SK-N-SH (cell line): ENCODE data around the gene ERC1.

Source experiments
- CHD2 ChIP-seq: fragments of 150-350 bp; IDR thresholded peaks from 2 replicates; pipeline ENCODE4 v1.6.1; 2018; ENCODE audit warnings: low read length; ENCODE audit not compliant: partially characterized antibody
- EP300 ChIP-seq, 2 experiments: IDR thresholded peaks; 2 replicates each; pipeline versions ENCODE4 v1.4.0 to v1.6.1; 2012; ENCODE audit warnings: borderline replicate concordance in 1 of 2, low read depth in 1 of 2, low read length in 1 of 2
- FOSL2 ChIP-seq: IDR thresholded peaks from 2 replicates; pipeline ENCODE4 v1.4.0; 2012; ENCODE audit warnings: low read depth, mild to moderate bottlenecking, moderate library complexity, borderline replicate concordance
- RAD21 ChIP-seq: IDR thresholded peaks from 2 replicates; pipeline ENCODE4 v1.6.1; 2012; ENCODE audit warnings: mild to moderate bottlenecking, low read length
- RXRA ChIP-seq: IDR thresholded peaks from 2 replicates; pipeline ENCODE4 v1.4.0; 2012; ENCODE audit warnings: low read depth, mild to moderate bottlenecking, borderline replicate concordance
- SIN3A ChIP-seq: IDR thresholded peaks from 2 replicates; pipeline ENCODE4 v1.6.1; 2012; ENCODE audit warnings: low read depth, mild to moderate bottlenecking, low read length, moderate library complexity, borderline replicate concordance
- TAF1 ChIP-seq: IDR thresholded peaks from 2 replicates; pipeline ENCODE4 v1.6.1; 2012; ENCODE audit warnings: low read depth, mild to moderate bottlenecking, low read length, moderate library complexity, borderline replicate concordance
- TCF12 ChIP-seq: IDR thresholded peaks from 2 replicates; pipeline ENCODE4 v1.4.0; 2012
- TF ChIP-seq, protein P1 (sequence below): fragments of 200-600 bp; sonication (generic); IDR thresholded peaks from 2 replicates; pipeline ENCODE4 v1.6.1; 2017; ENCODE audit warnings: antibody characterized with exemption, mild to moderate bottlenecking, moderate library complexity
- TF ChIP-seq, protein P2 (sequence below): IDR thresholded peaks from 2 replicates; pipeline ENCODE4 v1.4.0; 2012; ENCODE audit warnings: low read depth

DNA sequence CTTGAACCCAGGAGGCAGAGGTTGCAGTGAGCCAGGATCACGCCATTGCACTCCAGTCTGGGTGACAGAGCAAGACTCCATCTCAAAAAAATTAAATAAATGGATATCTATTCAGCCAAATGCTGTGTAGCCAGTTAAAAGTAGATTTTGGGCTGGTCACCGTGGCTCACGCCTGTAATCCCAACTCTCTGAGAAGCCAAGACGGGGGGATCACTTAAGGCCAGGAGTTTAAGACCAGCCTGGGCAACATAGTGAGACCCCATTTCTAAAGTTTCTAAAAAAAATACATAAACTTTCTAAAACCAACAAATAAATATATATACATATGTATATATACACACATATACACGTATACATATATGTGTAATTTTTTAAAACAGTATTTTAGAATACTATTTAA lies 414.6 kb downstream of the ERC1 start:
- TF ChIP-seq EP300 (IDR thresholded peaks at IDR 0.05; ENCODE audit: borderline replicate concordance in 1 of 2, low read depth in 1 of 2, low read length in 1 of 2), result no peak
- no peak for TF ChIP-seq TCF12
- no peak for TF ChIP-seq TAF1
- TF ChIP-seq, protein P1, sequence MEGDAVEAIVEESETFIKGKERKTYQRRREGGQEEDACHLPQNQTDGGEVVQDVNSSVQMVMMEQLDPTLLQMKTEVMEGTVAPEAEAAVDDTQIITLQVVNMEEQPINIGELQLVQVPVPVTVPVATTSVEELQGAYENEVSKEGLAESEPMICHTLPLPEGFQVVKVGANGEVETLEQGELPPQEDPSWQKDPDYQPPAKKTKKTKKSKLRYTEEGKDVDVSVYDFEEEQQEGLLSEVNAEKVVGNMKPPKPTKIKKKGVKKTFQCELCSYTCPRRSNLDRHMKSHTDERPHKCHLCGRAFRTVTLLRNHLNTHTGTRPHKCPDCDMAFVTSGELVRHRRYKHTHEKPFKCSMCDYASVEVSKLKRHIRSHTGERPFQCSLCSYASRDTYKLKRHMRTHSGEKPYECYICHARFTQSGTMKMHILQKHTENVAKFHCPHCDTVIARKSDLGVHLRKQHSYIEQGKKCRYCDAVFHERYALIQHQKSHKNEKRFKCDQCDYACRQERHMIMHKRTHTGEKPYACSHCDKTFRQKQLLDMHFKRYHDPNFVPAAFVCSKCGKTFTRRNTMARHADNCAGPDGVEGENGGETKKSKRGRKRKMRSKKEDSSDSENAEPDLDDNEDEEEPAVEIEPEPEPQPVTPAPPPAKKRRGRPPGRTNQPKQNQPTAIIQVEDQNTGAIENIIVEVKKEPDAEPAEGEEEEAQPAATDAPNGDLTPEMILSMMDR, result no peak
- no peak for TF ChIP-seq SIN3A
- TF ChIP-seq, protein P2, sequence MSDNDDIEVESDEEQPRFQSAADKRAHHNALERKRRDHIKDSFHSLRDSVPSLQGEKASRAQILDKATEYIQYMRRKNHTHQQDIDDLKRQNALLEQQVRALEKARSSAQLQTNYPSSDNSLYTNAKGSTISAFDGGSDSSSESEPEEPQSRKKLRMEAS, result no peak
- TF ChIP-seq FOSL2, result no peak
- no peak for TF ChIP-seq CHD2
- TF ChIP-seq RAD21, result no peak
- TF ChIP-seq RXRA, result no peak
